Thyroid gland (tissue), 4 donors: ENCODE results near the gene COL24A1.
"Not testable (repeated sequence)": the region's sequence is repeated elsewhere in the genome, so short reads cannot be mapped to it uniquely, and the experiment has no call there.

Experiments used
- POLR2A ChIP-seq, 2 donors: fragments of 450-650 bp; IDR thresholded peaks; one replicate each; pipeline ENCODE4 v1.6.1; 2017; ENCODE audit warnings: antibody characterized with exemption in 2 of 2, mild to moderate bottlenecking in 2 of 2, moderate library complexity in 1 of 2
- TF ChIP-seq, protein P1 (sequence below), 6 experiments: fragments of 200-600 bp in 3 of 6; fragments of 450-650 bp in 3 of 6; sonication (generic) in 3 of 6; IDR thresholded peaks; one replicate each; pipeline ENCODE4 v1.5.1; 2016 to 2019; ENCODE audit warnings: antibody characterized with exemption in 6 of 6, mild to moderate bottlenecking in 2 of 6, inconsistent platforms in 1 of 6, moderate library complexity in 1 of 6

DNA sequence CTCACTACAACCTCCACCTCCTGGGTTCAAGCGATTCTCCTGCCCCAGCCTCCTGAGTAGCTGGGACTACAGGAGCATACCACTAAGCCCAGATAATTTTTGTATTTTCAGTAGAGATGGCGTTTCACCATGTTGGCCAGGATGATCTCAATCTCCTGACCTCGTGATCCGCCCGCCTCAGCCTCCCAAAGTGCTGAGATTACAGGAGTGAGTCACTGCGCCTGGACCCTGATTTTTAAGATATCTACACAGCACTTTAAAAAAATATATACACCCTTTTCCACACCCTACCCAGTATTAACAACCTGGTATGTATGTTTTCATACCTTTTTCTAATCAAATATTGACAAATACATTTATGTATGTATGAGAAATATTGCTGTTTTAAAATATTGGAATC is 379.6 kb downstream of the COL24A1 start:
- TF ChIP-seq, protein P1, sequence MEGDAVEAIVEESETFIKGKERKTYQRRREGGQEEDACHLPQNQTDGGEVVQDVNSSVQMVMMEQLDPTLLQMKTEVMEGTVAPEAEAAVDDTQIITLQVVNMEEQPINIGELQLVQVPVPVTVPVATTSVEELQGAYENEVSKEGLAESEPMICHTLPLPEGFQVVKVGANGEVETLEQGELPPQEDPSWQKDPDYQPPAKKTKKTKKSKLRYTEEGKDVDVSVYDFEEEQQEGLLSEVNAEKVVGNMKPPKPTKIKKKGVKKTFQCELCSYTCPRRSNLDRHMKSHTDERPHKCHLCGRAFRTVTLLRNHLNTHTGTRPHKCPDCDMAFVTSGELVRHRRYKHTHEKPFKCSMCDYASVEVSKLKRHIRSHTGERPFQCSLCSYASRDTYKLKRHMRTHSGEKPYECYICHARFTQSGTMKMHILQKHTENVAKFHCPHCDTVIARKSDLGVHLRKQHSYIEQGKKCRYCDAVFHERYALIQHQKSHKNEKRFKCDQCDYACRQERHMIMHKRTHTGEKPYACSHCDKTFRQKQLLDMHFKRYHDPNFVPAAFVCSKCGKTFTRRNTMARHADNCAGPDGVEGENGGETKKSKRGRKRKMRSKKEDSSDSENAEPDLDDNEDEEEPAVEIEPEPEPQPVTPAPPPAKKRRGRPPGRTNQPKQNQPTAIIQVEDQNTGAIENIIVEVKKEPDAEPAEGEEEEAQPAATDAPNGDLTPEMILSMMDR (IDR thresholded peaks at IDR 0.05): not testable (repeated sequence)
- not testable (repeated sequence) for TF ChIP-seq POLR2A (IDR thresholded peaks at IDR 0.05)
